Measurements from ENCODE around the gene PMM2.

The PMM2 gene

GRCh38 chr16:8858994-8859912 lies 61.6 kb downstream of the PMM2 start:
- Histone ChIP-seq H3K4me1 (ENCODE audit: insufficient read depth, low read length, poor library complexity, severe bottlenecking) (peaks cover 4% of the 10 kb centered on the region), H3K27me3 (ENCODE audit: insufficient read depth, low read length, poor library complexity, severe bottlenecking) (no peaks in the 10 kb centered on the region), H3K79me2 (ENCODE audit: insufficient read depth, low read length) (peaks cover 50% of the 10 kb centered on the region), H3K9me3 (ENCODE audit: insufficient read depth, low read depth, low read length) (no peaks in the 10 kb centered on the region), H4K20me1 (ENCODE audit: insufficient read depth, low read length, poor library complexity, severe bottlenecking) (peaks cover 8% of the 10 kb centered on the region), H3K4me2 (ENCODE audit: low read depth, low read length, poor library complexity, severe bottlenecking) (no peak overlapping the region), H3K9ac (ENCODE audit: low read depth, low read length, poor library complexity, severe bottlenecking) (no peak overlapping the region), H3K4me3 (ENCODE audit: low read length, poor library complexity, severe bottlenecking) (no peak overlapping the region), H3F3A (ENCODE audit: low read depth) (no peaks in the 10 kb centered on the region), H3K36me3 (ENCODE audit: insufficient read depth, low read length) (peaks cover 35% of the 10 kb centered on the region; the same call in 1 of the 2 replicates), H3K9me2 (replicated peaks; ENCODE audit: low read depth, low read length) (no peaks in the 10 kb centered on the region), H2AFZ (ENCODE audit: low read length) (no peak overlapping the region)
- TF ChIP-seq CTCF (conservative IDR thresholded peaks at IDR 0.05; ENCODE audit: low read length) (no peak), EZH2phosphoT487 (IDR thresholded peaks at IDR 0.05; ENCODE audit: borderline replicate concordance) (no peak)

- H3F3A ChIP-seq (ENCODE audit: low read depth), result no peaks in the 10 kb centered on the region
- no peak overlapping the region for H3K9ac ChIP-seq (ENCODE audit: low read depth, low read length, poor library complexity, severe bottlenecking)
- no peaks in the 10 kb centered on the region for H3K9me2 ChIP-seq (replicated peaks; ENCODE audit: low read depth, low read length)
- H4K20me1 ChIP-seq (ENCODE audit: insufficient read depth, low read length, poor library complexity, severe bottlenecking), result peaks cover 15% of the 10 kb centered on the region
- no peak for TF ChIP-seq CTCF (conservative IDR thresholded peaks at IDR 0.05; ENCODE audit: low read length)
- peaks cover 7% of the 10 kb centered on the region for H3K4me1 ChIP-seq (ENCODE audit: insufficient read depth, low read length, poor library complexity, severe bottlenecking)
- H3K36me3 ChIP-seq (ENCODE audit: insufficient read depth, low read length), result peaks cover 27% of the 10 kb centered on the region; the same call in 1 of the 2 replicates
- H3K4me2 ChIP-seq (ENCODE audit: low read depth, low read length, poor library complexity, severe bottlenecking), result no peak overlapping the region
- no peaks in the 10 kb centered on the region for H3K9me3 ChIP-seq (ENCODE audit: insufficient read depth, low read depth, low read length)
- no peak overlapping the region for H2AFZ ChIP-seq (ENCODE audit: low read length)
- H3K79me2 ChIP-seq (ENCODE audit: insufficient read depth, low read length), result peaks cover 59% of the 10 kb centered on the region
- no peaks in the 10 kb centered on the region for H3K27me3 ChIP-seq (ENCODE audit: insufficient read depth, low read length, poor library complexity, severe bottlenecking)
- H3K4me3 ChIP-seq (ENCODE audit: low read length, poor library complexity, severe bottlenecking), result no peak overlapping the region
Measured at GRCh38 chr16:8859913-8860881, 62.6 kb downstream of the PMM2 start.

GRCh38 chr16:8861563-8862308 lies 64.1 kb downstream of the PMM2 start:
- H3K9ac ChIP-seq (ENCODE audit: low read depth, low read length, poor library complexity, severe bottlenecking), result no peak overlapping the region
- no peaks in the 10 kb centered on the region for H3K9me3 ChIP-seq (ENCODE audit: insufficient read depth, low read depth, low read length)
- no peak overlapping the region for H3K4me3 ChIP-seq (ENCODE audit: low read length, poor library complexity, severe bottlenecking)
- H3K79me2 ChIP-seq (ENCODE audit: insufficient read depth, low read length), result peaks cover 75% of the 10 kb centered on the region
- H3K36me3 ChIP-seq (ENCODE audit: insufficient read depth, low read length), result peaks cover 13% of the 10 kb centered on the region; the same call in 1 of the 2 replicates
- peaks cover 7% of the 10 kb centered on the region for H3K4me1 ChIP-seq (ENCODE audit: insufficient read depth, low read length, poor library complexity, severe bottlenecking)
- H3F3A ChIP-seq (ENCODE audit: low read depth), result no peaks in the 10 kb centered on the region
- H3K27me3 ChIP-seq (ENCODE audit: insufficient read depth, low read length, poor library complexity, severe bottlenecking), result no peaks in the 10 kb centered on the region
- H3K9me2 ChIP-seq (replicated peaks; ENCODE audit: low read depth, low read length), result no peaks in the 10 kb centered on the region
- no peak overlapping the region for H2AFZ ChIP-seq (ENCODE audit: low read length)
- H4K20me1 ChIP-seq (ENCODE audit: insufficient read depth, low read length, poor library complexity, severe bottlenecking), result peaks cover 28% of the 10 kb centered on the region
- TF ChIP-seq CTCF (conservative IDR thresholded peaks at IDR 0.05; ENCODE audit: low read length), result no peak
- no peak for TF ChIP-seq EZH2phosphoT487 (IDR thresholded peaks at IDR 0.05; ENCODE audit: borderline replicate concordance)
- no peak overlapping the region for H3K4me2 ChIP-seq (ENCODE audit: low read depth, low read length, poor library complexity, severe bottlenecking)

Measured in Loucy (cell line).